GM12878 (cell line): ENCODE measurements around the gene CHCHD3. TPM values are rescaled to one million over a fixed set of nuclear protein-coding genes. Genes with fewer than 3 reads are reported as not detected.

Source experiments
- ATAC-seq: fragments of 200-7000 bp; cut with Tn5 transposase; 3 replicates; pipeline ENCODE4 v1.9.1; 2020; ENCODE audit warnings: mild to moderate bottlenecking, moderate library complexity
- BruUV-seq: library from RNA; stranded (reverse); fragments of 400-500 nt; replicated peaks from 2 replicates; lab custom pipeline; 2021; lab: Mats Ljungman, UMichigan
- CTCF ChIA-PET: fragments of 300-600 bp; sonication (Branson Sonifier 250); formaldehyde crosslinking; extraction: SDS; loops from one replicate; lab custom pipeline; 2021; ENCODE audit warnings: inconsistent platforms; lab: Yijun Ruan, JAX
- POLR2A ChIA-PET: fragments of 350-600 bp; formaldehyde crosslinking; extraction: SDS; loops from one replicate; lab custom pipeline; 2021; ENCODE audit warnings: inconsistent platforms; lab: Charles Lee
- RAD21 ChIA-PET: fragments of 300-600 bp; sonication (Branson Sonifier 250); formaldehyde crosslinking; loops from one replicate; lab custom pipeline; 2023; ENCODE audit warnings: antibody characterized with exemption; ENCODE audit not compliant: unreplicated experiment; lab: Charles Lee
- SMC1A ChIA-PET: fragments of 300-600 bp; sonication (Branson Sonifier 250); formaldehyde crosslinking; loops from one replicate; lab custom pipeline; 2023; ENCODE audit not compliant: unreplicated experiment, uncharacterized antibody; lab: Charles Lee
- DNase-seq: peaks from one replicate; pipeline ENCODE4 v3.0.0-alpha.2; 2011; ENCODE audit warnings: low read depth, low spot score
- FAIRE-seq: peaks from 3 replicates; lab custom pipeline; 2011; peaks lifted over from hg19 to GRCh38; lab: Jason Lieb, UNC
- H2AFZ ChIP-seq: 2 replicates; pipeline ENCODE4 v1.6.0; 2011; ENCODE audit warnings: low read depth, low read length, control low read depth; ENCODE audit not compliant: control insufficient read depth
- H3K27ac ChIP-seq: 2 replicates; pipeline ENCODE4 v1.5.1; 2011; ENCODE audit warnings: control low read depth; ENCODE audit not compliant: control insufficient read depth, insufficient read depth
- H3K27me3 ChIP-seq, 2 experiments: replicated peaks in 1 of 2; 2 replicates each; pipeline versions ENCODE4 v1.6.0 to v1.6.1; 2011; ENCODE audit warnings: low read length in 1 of 2; ENCODE audit not compliant: control insufficient read depth in 2 of 2, insufficient read depth in 2 of 2
- H3K36me3 ChIP-seq, 2 experiments: 2 replicates each; pipeline ENCODE4 v1.5.1; 2011; ENCODE audit warnings: low read length in 1 of 2; ENCODE audit not compliant: control insufficient read depth in 2 of 2, insufficient read depth in 2 of 2
- H3K4me1 ChIP-seq: 2 replicates; pipeline ENCODE4 v1.6.1; 2011; ENCODE audit warnings: mild to moderate bottlenecking, low read length, moderate library complexity, mixed read lengths; ENCODE audit not compliant: control insufficient read depth, insufficient read depth
- H3K4me2 ChIP-seq: 2 replicates; pipeline ENCODE4 v1.6.0; 2011; ENCODE audit warnings: control low read depth; ENCODE audit not compliant: control insufficient read depth, insufficient read depth
- H3K4me3 ChIP-seq: fragments of 200-600 bp; sonication (generic); 2 replicates; pipeline ENCODE4 v1.5.1; 2016
- H3K79me2 ChIP-seq: 2 replicates; pipeline ENCODE4 v1.6.0; 2011; ENCODE audit warnings: low read length; ENCODE audit not compliant: control insufficient read depth, insufficient read depth
- H3K9ac ChIP-seq: 2 replicates; pipeline ENCODE4 v1.8.0; 2011; ENCODE audit warnings: low read length, control low read depth, mixed read lengths; ENCODE audit not compliant: control insufficient read depth, insufficient read depth
- H3K9me3 ChIP-seq: replicated peaks from 3 replicates; pipeline ENCODE4 v1.5.1; 2011; ENCODE audit warnings: mild to moderate bottlenecking, low read length; ENCODE audit not compliant: control insufficient read depth, insufficient read depth
- H4K20me1 ChIP-seq: 2 replicates; pipeline ENCODE4 v1.6.0; 2011; ENCODE audit not compliant: control insufficient read depth, insufficient read depth
- ATF3 ChIP-seq: IDR thresholded peaks from 2 replicates; pipeline ENCODE4 v1.6.1; 2011; ENCODE audit warnings: low read depth, mild to moderate bottlenecking, low read length, moderate library complexity, borderline replicate concordance; ENCODE audit errors: extremely low read depth
- CHD1 ChIP-seq: IDR thresholded peaks from 2 replicates; pipeline ENCODE4 v1.6.1; 2012; ENCODE audit warnings: low read depth, low read length, improper control_type of control experiment
- CREM ChIP-seq: IDR thresholded peaks from 2 replicates; pipeline ENCODE4 v1.6.1; 2014; ENCODE audit warnings: antibody characterized with exemption, low read depth
- ELK1 ChIP-seq: IDR thresholded peaks from 2 replicates; pipeline ENCODE4 v1.6.1; 2012; ENCODE audit warnings: low read depth, low read length, improper control_type of control experiment
- NR2F1 ChIP-seq: fragments of 450-650 bp; conservative IDR thresholded peaks from 2 replicates; pipeline ENCODE4 v1.6.1; 2017; ENCODE audit warnings: mild to moderate bottlenecking
- PAX8 ChIP-seq: fragments of 450-650 bp; IDR thresholded peaks from 2 replicates; pipeline ENCODE4 v1.6.1; 2017; ENCODE audit warnings: mild to moderate bottlenecking, moderate library complexity
- POLR2A ChIP-seq: IDR thresholded peaks from 2 replicates; pipeline ENCODE4 v1.6.1; 2011; ENCODE audit warnings: low read depth, mild to moderate bottlenecking, low read length
- RB1 ChIP-seq: fragments of 450-650 bp; formaldehyde crosslinking; IDR thresholded peaks from 2 replicates; pipeline ENCODE4 v1.6.1; 2017; ENCODE audit warnings: mild to moderate bottlenecking, borderline replicate concordance
- SRF ChIP-seq, 2 experiments: IDR thresholded peaks; 2 replicates each; pipeline ENCODE4 v1.6.1; 2011; ENCODE audit warnings: low read depth in 2 of 2, low read length in 2 of 2, mild to moderate bottlenecking in 1 of 2, moderate library complexity in 1 of 2
- STAT3 ChIP-seq: IDR thresholded peaks from 2 replicates; pipeline ENCODE4 v1.6.1; 2011; ENCODE audit warnings: low read depth, low read length, improper control_type of control experiment
- SUZ12 ChIP-seq: fragments of 200-600 bp; sonication (generic); IDR thresholded peaks from one replicate; pipeline ENCODE4 v1.6.1; 2018; ENCODE audit warnings: antibody characterized with exemption, mild to moderate bottlenecking; ENCODE audit not compliant: unreplicated experiment
- TCF7 ChIP-seq: IDR thresholded peaks from 2 replicates; pipeline ENCODE4 v1.6.1; 2014; ENCODE audit warnings: antibody characterized with exemption, borderline replicate concordance
- WGBS: methylation state at CpG from one replicate; pipeline ENCODE4 v1.1.6; 2016; ENCODE audit warnings: low lambda C conversion rate; ENCODE audit not compliant: insufficient replicate concordance, insufficient coverage; ENCODE audit errors: missing lambda C conversion rate; 5-methylcytosine and 5-hydroxymethylcytosine counted together
- in situ Hi-C: fragments of 300-500 bp; cut with MboI; formaldehyde crosslinking; loops from 9 replicates; pipeline ENCODE4 v1.14.3; 2018; ENCODE audit warnings: mixed read lengths
- intact Hi-C: fragments of 100-400 bp; cut with micrococcal nuclease; formaldehyde crosslinking; loops from one replicate; pipeline ENCODE4 v1.14.2; 2022; ENCODE audit not compliant: unreplicated experiment
- polyA plus RNA-seq, 11 experiments: library from polyadenylated mRNA; depleted of rRNA in 4 of 11; unstranded in 6 of 11; stranded (reverse) in 5 of 11; fragments of >200 nt; fragmentation: Nextera tagmentation in 4 of 11; fragmentation: Illumina TruSeq in 1 of 11; extraction: Ambion mirVana in 4 of 11; extraction: Trizol in 1 of 11; gene quantifications; 1 replicate in 1 of 11; 2 replicates in 10 of 11; pipeline versions ENCODE4 v1.2.1 to v1.2.3, GENCODE V29; 2011 to 2016; ENCODE audit warnings: inconsistent platforms in 2 of 11, missing spikeins in 2 of 11, low read depth in 1 of 11
- total RNA-seq, 4 experiments: library from RNA; depleted of rRNA in 3 of 4; stranded (reverse); fragments of >200 nt in 3 of 4; fragmentation: Illumina TruSeq in 1 of 4; extraction: Trizol in 1 of 4; gene quantifications; 2 replicates each; pipeline versions ENCODE4 v1.2.1 to v1.2.3, GENCODE V29; 2013 to 2021

CHCHD3 gene
- total and polyA plus RNA-seq, 10 of the 15 experiments (the other 5 are each of a cell fraction or from before 2014, with no cell fraction given): 38.3 to 178 (median 96.2) TPM

- POLR2A ChIA-PET: no interaction called here
- ATAC-seq (no peak), FAIRE-seq (no peak), DNase-seq (no peak)
- no TSS peak for BruUV-seq
- CTCF ChIA-PET: no interaction called here
- Histone ChIP-seq H3K36me3 (no peaks in the 10 kb centered on the region; a peak in 2 of 4 replicates), H3K4me2 (no peak overlapping the region), H3K27me3 (no peaks in the 10 kb centered on the region), H3K9ac (no peak overlapping the region), H2AFZ (no peak overlapping the region), H3K27ac (no peak overlapping the region), H3K79me2 (no peaks in the 10 kb centered on the region), H3K4me1 (no peaks in the 10 kb centered on the region), H3K9me3 (no peaks in the 10 kb centered on the region), H4K20me1 (no peaks in the 10 kb centered on the region), H3K4me3 (no peak overlapping the region)
- SMC1A ChIA-PET: interaction anchor here (1.5 kb wide), 1 partner anchor 18 kb away, joined by 3 read pairs; no protein-coding TSS in a partner anchor
- RAD21 ChIA-PET: no interaction called here
- intact Hi-C loops (no loop called here), in situ Hi-C loops (no loop called here)
- 96% methylated on average over 11 of the region's 11 CpGs for WGBS
- no peak for TF ChIP-seq CREM
- no peak for TF ChIP-seq SUZ12
- no peak for TF ChIP-seq TCF7
- no peak for TF ChIP-seq POLR2A
- no peak for TF ChIP-seq SRF (IDR thresholded peaks at IDR 0.05; ENCODE audit: low read depth in 2 of 2, low read length in 2 of 2)
Observed at GRCh38 chr7:132782777-132783640, 298.9 kb downstream of the CHCHD3 start.

- no peak overlapping the region for H2AFZ ChIP-seq
- RAD21 ChIA-PET: no interaction called here
- no peak overlapping the region for H3K4me2 ChIP-seq
- DNase-seq (no peak), FAIRE-seq (no peak), ATAC-seq (no peak)
- no peaks in the 10 kb centered on the region for H3K79me2 ChIP-seq
- no peak overlapping the region for H3K4me3 ChIP-seq
- no peaks in the 10 kb centered on the region; a peak in 2 of 4 replicates for H3K36me3 ChIP-seq
- SMC1A ChIA-PET: no interaction called here
- no TSS peak for BruUV-seq
- 70% methylated on average over 4 of the region's 4 CpGs for WGBS
- H3K9ac ChIP-seq: no peak overlapping the region
- no peaks in the 10 kb centered on the region for H3K4me1 ChIP-seq
- H3K9me3 ChIP-seq: no peaks in the 10 kb centered on the region
- H3K27me3 ChIP-seq: no peaks in the 10 kb centered on the region
- no peaks in the 10 kb centered on the region for H4K20me1 ChIP-seq
- intact Hi-C loops: no loop called here
- in situ Hi-C loops: no loop called here
- no peak overlapping the region for H3K27ac ChIP-seq
- CTCF ChIA-PET: interaction anchor here (0.7 kb wide), 1 partner anchor 66 kb away, joined by 3 read pairs; no protein-coding TSS in a partner anchor
- POLR2A ChIA-PET: no interaction called here
- TF ChIP-seq PAX8: no peak
- TF ChIP-seq ATF3: no peak
- TF ChIP-seq NR2F1: no peak
- TF ChIP-seq RB1: no peak
- no peak for TF ChIP-seq STAT3
- no peak for TF ChIP-seq ELK1
- no peak for TF ChIP-seq CHD1
Observed at GRCh38 chr7:132780822-132781221, 301.1 kb downstream of the CHCHD3 start.
